ENCODE measurements around the gene SEPTIN11.
A peak's percentile ranks its signal among the peaks of the same experiment; 100 is the strongest.

Gene SEPTIN11

GRCh38 chr4:76980261-76980660 is 30.7 kb downstream of the SEPTIN11 start:
- H3K36me3 ChIP-seq (replicated peaks in 1 of 2; ENCODE audit: control insufficient read depth in 2 of 2, insufficient read depth in 2 of 2, low read length in 2 of 2): peaks cover 0 to 12% of the 10 kb centered on the region in 2 donors
- no peak for DNase-seq (ENCODE audit: low spot score)
- no peak overlapping the region for H3K18ac ChIP-seq (ENCODE audit: low read length)
- H2BK12ac ChIP-seq (ENCODE audit: low read length): no peak overlapping the region
- H3K4ac ChIP-seq (ENCODE audit: low read length): no peak overlapping the region
- no peak overlapping the region for H2AFZ ChIP-seq (ENCODE audit: low read length)
- H2BK120ac ChIP-seq (ENCODE audit: low read depth, low read length): no peak overlapping the region
- no peak overlapping the region for H2BK5ac ChIP-seq (ENCODE audit: low read length)
- peaks cover 17 to 18% of the 10 kb centered on the region in 2 donors for H3K4me1 ChIP-seq (ENCODE audit: control insufficient read depth in 2 of 2, insufficient read depth in 1 of 2, low read depth in 1 of 2, low read length in 2 of 2)
- no peak overlapping the region for H3K9ac ChIP-seq (ENCODE audit: low read depth, low read length, poor library complexity)
- H3K9me3 ChIP-seq (replicated peaks in 1 of 2; ENCODE audit: control insufficient read depth in 2 of 2, insufficient read depth in 1 of 2, low read depth in 1 of 2, low read length in 2 of 2): peaks cover 0 to 3% of the 10 kb centered on the region in 2 donors
- no peak overlapping the region for H4K8ac ChIP-seq (ENCODE audit: low read depth, low read length)
- H3K23ac ChIP-seq (ENCODE audit: low read depth, low read length, poor library complexity): no peak overlapping the region
- H4K91ac ChIP-seq (ENCODE audit: low read depth, low read length, poor library complexity): no peak overlapping the region
- no peak overlapping the region for H3K4me3 ChIP-seq (ENCODE audit: low read length in 2 of 2)
- no peak overlapping the region for H2AK5ac ChIP-seq (ENCODE audit: low read depth, low read length)
- WGBS, 2 donors (ENCODE audit: extremely low coverage in 2 of 2, insufficient read length in 2 of 2, insufficient replicate concordance in 1 of 2): no CpG with 5 or more reads among the region's 6 CpGs
- H2BK15ac ChIP-seq (ENCODE audit: low read length): no peak overlapping the region
- no peak overlapping the region for H3K14ac ChIP-seq (ENCODE audit: low read length)
- H3K79me1 ChIP-seq (ENCODE audit: low read depth, low read length): peaks cover 7% of the 10 kb centered on the region
- H3K4me2 ChIP-seq (ENCODE audit: insufficient read depth, low read length, poor library complexity, severe bottlenecking): no peak overlapping the region
- no peaks in the 10 kb centered on the region for H3K27me3 ChIP-seq (ENCODE audit: control insufficient read depth in 3 of 3, insufficient read depth in 3 of 3, low read depth in 1 of 3, low read length in 3 of 3)
- no peak overlapping the region for H3K27ac ChIP-seq (replicated peaks; ENCODE audit: low read length)

- H3K18ac ChIP-seq (ENCODE audit: low read length): no peak overlapping the region
- no peak overlapping the region for H2BK120ac ChIP-seq (ENCODE audit: low read depth, low read length)
- no peak overlapping the region for H4K8ac ChIP-seq (ENCODE audit: low read depth, low read length)
- no peak overlapping the region for H3K4ac ChIP-seq (ENCODE audit: low read length)
- no peak overlapping the region for H3K27ac ChIP-seq (replicated peaks; ENCODE audit: low read length)
- H3K4me2 ChIP-seq (ENCODE audit: insufficient read depth, low read length, poor library complexity, severe bottlenecking): no peak overlapping the region
- no peak overlapping the region for H3K4me3 ChIP-seq (ENCODE audit: low read length in 2 of 2)
- H3K23ac ChIP-seq (ENCODE audit: low read depth, low read length, poor library complexity): no peak overlapping the region
- no peak overlapping the region for H2AFZ ChIP-seq (ENCODE audit: low read length)
- H3K27me3 ChIP-seq (ENCODE audit: control insufficient read depth in 3 of 3, insufficient read depth in 3 of 3, low read depth in 1 of 3, low read length in 3 of 3): no peaks in the 10 kb centered on the region
- WGBS, 2 donors (ENCODE audit: extremely low coverage in 2 of 2, insufficient read length in 2 of 2, insufficient replicate concordance in 1 of 2): no CpG with 5 or more reads among the region's 3 CpGs
- H3K79me1 ChIP-seq (ENCODE audit: low read depth, low read length): peaks cover 7% of the 10 kb centered on the region
- no peak overlapping the region for H3K14ac ChIP-seq (ENCODE audit: low read length)
- no peaks in the 10 kb centered on the region for H3K9me3 ChIP-seq (replicated peaks in 1 of 2; ENCODE audit: control insufficient read depth in 2 of 2, insufficient read depth in 1 of 2, low read depth in 1 of 2, low read length in 2 of 2)
- no peak overlapping the region for H2BK15ac ChIP-seq (ENCODE audit: low read length)
- H3K36me3 ChIP-seq (replicated peaks in 1 of 2; ENCODE audit: control insufficient read depth in 2 of 2, insufficient read depth in 2 of 2, low read length in 2 of 2): peaks cover 0 to 6% of the 10 kb centered on the region in 2 donors
- no peak overlapping the region for H2AK5ac ChIP-seq (ENCODE audit: low read depth, low read length)
- H2BK5ac ChIP-seq (ENCODE audit: low read length): no peak overlapping the region
- no peak overlapping the region for H4K91ac ChIP-seq (ENCODE audit: low read depth, low read length, poor library complexity)
- H3K4me1 ChIP-seq (ENCODE audit: control insufficient read depth in 2 of 2, insufficient read depth in 1 of 2, low read depth in 1 of 2, low read length in 2 of 2): peaks cover 26 to 27% of the 10 kb centered on the region in 2 donors
- no peak overlapping the region for H3K9ac ChIP-seq (ENCODE audit: low read depth, low read length, poor library complexity)
- no peak overlapping the region for H2BK12ac ChIP-seq (ENCODE audit: low read length)
- DNase-seq (ENCODE audit: low spot score): no peak
Observed at GRCh38 chr4:76981644-76982043, 32.1 kb downstream of the SEPTIN11 start.

GRCh38 chr4:76982638-76983584 is 33.4 kb downstream of the SEPTIN11 start:
- Histone ChIP-seq H2BK5ac (ENCODE audit: low read length) (no peak overlapping the region), H3K4ac (ENCODE audit: low read length) (no peak overlapping the region), H2AK5ac (ENCODE audit: low read depth, low read length) (no peak overlapping the region), H2AFZ (ENCODE audit: low read length) (no peak overlapping the region), H3K9ac (ENCODE audit: low read depth, low read length, poor library complexity) (no peak overlapping the region), H4K91ac (ENCODE audit: low read depth, low read length, poor library complexity) (no peak overlapping the region), H2BK120ac (ENCODE audit: low read depth, low read length) (no peak overlapping the region), H3K14ac (ENCODE audit: low read length) (no peak overlapping the region), H3K36me3 (replicated peaks in 1 of 2; ENCODE audit: control insufficient read depth in 2 of 2, insufficient read depth in 2 of 2, low read length in 2 of 2) (peaks cover 0 to 9% of the 10 kb centered on the region in 2 donors), H3K23ac (ENCODE audit: low read depth, low read length, poor library complexity) (no peak overlapping the region), H3K4me1 (ENCODE audit: control insufficient read depth in 2 of 2, insufficient read depth in 1 of 2, low read depth in 1 of 2, low read length in 2 of 2) (peaks cover 26 to 27% of the 10 kb centered on the region in 2 donors), H4K8ac (ENCODE audit: low read depth, low read length) (no peak overlapping the region), H3K27me3 (ENCODE audit: control insufficient read depth in 3 of 3, insufficient read depth in 3 of 3, low read depth in 1 of 3, low read length in 3 of 3) (no peaks in the 10 kb centered on the region), H3K9me3 (replicated peaks in 1 of 2; ENCODE audit: control insufficient read depth in 2 of 2, insufficient read depth in 1 of 2, low read depth in 1 of 2, low read length in 2 of 2) (no peaks in the 10 kb centered on the region), H3K79me1 (ENCODE audit: low read depth, low read length) (peaks cover 7% of the 10 kb centered on the region), H3K4me3 (ENCODE audit: low read length in 2 of 2) (no peak overlapping the region), H3K27ac (replicated peaks; ENCODE audit: low read length) (no peak overlapping the region), H2BK15ac (ENCODE audit: low read length) (no peak overlapping the region), H3K4me2 (ENCODE audit: insufficient read depth, low read length, poor library complexity, severe bottlenecking) (no peak overlapping the region), H3K18ac (ENCODE audit: low read length) (no peak overlapping the region), H2BK12ac (ENCODE audit: low read length) (no peak overlapping the region)
- no peak for DNase-seq (ENCODE audit: low spot score)
- WGBS, 2 donors (ENCODE audit: extremely low coverage in 2 of 2, insufficient read length in 2 of 2, insufficient replicate concordance in 1 of 2): no CpG with 5 or more reads among the region's 7 CpGs

- H3K9ac ChIP-seq (ENCODE audit: low read depth, low read length, poor library complexity): no peak overlapping the region
- H3K14ac ChIP-seq (ENCODE audit: low read length): no peak overlapping the region
- no peak overlapping the region for H3K18ac ChIP-seq (ENCODE audit: low read length)
- H4K8ac ChIP-seq (ENCODE audit: low read depth, low read length): no peak overlapping the region
- H3K27me3 ChIP-seq (ENCODE audit: control insufficient read depth in 3 of 3, insufficient read depth in 3 of 3, low read depth in 1 of 3, low read length in 3 of 3): no peaks in the 10 kb centered on the region
- no peak overlapping the region for H2BK5ac ChIP-seq (ENCODE audit: low read length)
- no peak overlapping the region for H2AK5ac ChIP-seq (ENCODE audit: low read depth, low read length)
- no peak overlapping the region for H3K4ac ChIP-seq (ENCODE audit: low read length)
- H3K4me3 ChIP-seq (ENCODE audit: low read length in 2 of 2): no peak overlapping the region
- no peak for DNase-seq (ENCODE audit: low spot score)
- no peak overlapping the region for H3K23ac ChIP-seq (ENCODE audit: low read depth, low read length, poor library complexity)
- peaks cover 0 to under 1% of the 10 kb centered on the region in 2 donors for H3K9me3 ChIP-seq (replicated peaks in 1 of 2; ENCODE audit: control insufficient read depth in 2 of 2, insufficient read depth in 1 of 2, low read depth in 1 of 2, low read length in 2 of 2)
- peak overlapping the region; percentile 19 for H3K27ac ChIP-seq (replicated peaks; ENCODE audit: low read length)
- peaks cover 0 to 16% of the 10 kb centered on the region in 2 donors for H3K36me3 ChIP-seq (replicated peaks in 1 of 2; ENCODE audit: control insufficient read depth in 2 of 2, insufficient read depth in 2 of 2, low read length in 2 of 2)
- no peak overlapping the region for H3K4me2 ChIP-seq (ENCODE audit: insufficient read depth, low read length, poor library complexity, severe bottlenecking)
- H2BK12ac ChIP-seq (ENCODE audit: low read length): no peak overlapping the region
- WGBS, 2 donors (ENCODE audit: extremely low coverage in 2 of 2, insufficient read length in 2 of 2, insufficient replicate concordance in 1 of 2): no CpG with 5 or more reads among the region's 3 CpGs
- H4K91ac ChIP-seq (ENCODE audit: low read depth, low read length, poor library complexity): no peak overlapping the region
- H2BK120ac ChIP-seq (ENCODE audit: low read depth, low read length): no peak overlapping the region
- H2AFZ ChIP-seq (ENCODE audit: low read length): no peak overlapping the region
- peaks cover 7% of the 10 kb centered on the region for H3K79me1 ChIP-seq (ENCODE audit: low read depth, low read length)
- H3K4me1 ChIP-seq (ENCODE audit: control insufficient read depth in 2 of 2, insufficient read depth in 1 of 2, low read depth in 1 of 2, low read length in 2 of 2): peaks cover 26 to 27% of the 10 kb centered on the region in 2 donors
- H2BK15ac ChIP-seq (ENCODE audit: low read length): no peak overlapping the region
Observed at GRCh38 chr4:76984127-76984526, 34.6 kb downstream of the SEPTIN11 start.
